K562 (cell line): Measurements from ENCODE around the gene SHLD1. TPM values are rescaled to one million over a fixed set of nuclear protein-coding genes. Genes with fewer than 3 reads are reported as not detected.

ENCODE experiments used
- ATAC-seq: fragments of 200-7000 bp; cut with Tn5 transposase; 3 replicates; pipeline ENCODE4 v1.9.1; 2020; ENCODE audit warnings: moderate library complexity
- BruUV-seq: library from RNA; stranded (reverse); fragments of 400-500 nt; replicated peaks from 2 replicates; lab custom pipeline; 2021; lab: Mats Ljungman, UMichigan
- CTCF ChIA-PET: fragments of 300-600 bp; formaldehyde crosslinking; extraction: SDS; loops from one replicate; lab custom pipeline; 2021; ENCODE audit warnings: low intra/inter-chr PET ratio; lab: Yijun Ruan, JAX
- POLR2A ChIA-PET: fragments of 300-600, 350-650 bp; sonication (Branson Sonifier 250); formaldehyde crosslinking; extraction: SDS; loops from one replicate; lab custom pipeline; 2021; ENCODE audit warnings: antibody characterized with exemption, inconsistent platforms; lab: Yijun Ruan, JAX
- DNase-seq, 4 experiments: peaks; one replicate each; pipeline versions ENCODE4 v3.0.0 to v3.0.0-alpha.2; 2011 to 2018; ENCODE audit warnings: low spot score in 3 of 4, mixed read lengths in 3 of 4; ENCODE audit errors: extremely low read depth in 1 of 4
- FAIRE-seq: peaks from 2 replicates; lab custom pipeline; 2011; peaks lifted over from hg19 to GRCh38; lab: Jason Lieb, UNC
- H2AFZ ChIP-seq: 2 replicates; pipeline ENCODE4 v1.6.0; 2011; ENCODE audit warnings: low read depth, low read length, control low read depth, inconsistent platforms
- H3K27ac ChIP-seq: fragments of 200-600 bp; 3 replicates; pipeline ENCODE4 v1.8.0; 2011; ENCODE audit warnings: low read depth, mild to moderate bottlenecking, control low read depth, inconsistent platforms, low read length, moderate library complexity, mixed read lengths; ENCODE audit errors: extremely low read depth
- H3K27me3 ChIP-seq, 2 experiments: fragments of 300-600 bp in 1 of 2; 2 replicates in 1 of 2; 3 replicates in 1 of 2; pipeline versions ENCODE4 v1.6.0 to v1.8.0; 2011; ENCODE audit warnings: inconsistent platforms in 2 of 2, low read length in 2 of 2, mild to moderate bottlenecking in 1 of 2, mixed read lengths in 1 of 2, moderate library complexity in 1 of 2; ENCODE audit not compliant: control insufficient read depth in 2 of 2, insufficient read depth in 2 of 2
- H3K36me3 ChIP-seq: fragments of 300-600 bp; 3 replicates; pipeline ENCODE4 v1.8.0; 2011; ENCODE audit warnings: mild to moderate bottlenecking, low read length, inconsistent platforms; ENCODE audit not compliant: control insufficient read depth, insufficient read depth
- H3K4me1 ChIP-seq, 2 experiments: fragments of 200-600 bp in 1 of 2; replicated peaks in 1 of 2; 2 replicates in 1 of 2; 3 replicates in 1 of 2; pipeline versions ENCODE4 v1.5.1 to v1.8.0; 2011; ENCODE audit warnings: inconsistent platforms in 2 of 2, low read length in 2 of 2, mild to moderate bottlenecking in 1 of 2, mixed read lengths in 1 of 2, moderate library complexity in 1 of 2; ENCODE audit not compliant: control insufficient read depth in 2 of 2, insufficient read depth in 2 of 2
- H3K4me2 ChIP-seq: 2 replicates; pipeline ENCODE4 v1.6.1; 2011; ENCODE audit warnings: low read length, control low read depth, inconsistent platforms, mixed read lengths; ENCODE audit not compliant: insufficient read depth
- H3K4me3 ChIP-seq: fragments of 200-600 bp; sonication (generic), shearing (Covaris generic); 2 replicates; pipeline ENCODE4 v1.5.1; 2016; ENCODE audit warnings: control low read depth, inconsistent platforms
- H3K79me2 ChIP-seq: fragments of 200-600 bp; 3 replicates; pipeline ENCODE4 v1.8.0; 2011; ENCODE audit warnings: low read length, inconsistent platforms; ENCODE audit not compliant: control insufficient read depth, insufficient read depth
- H3K9ac ChIP-seq, 2 experiments: 2 replicates each; pipeline versions ENCODE4 v1.6.0 to v1.6.1; 2011; ENCODE audit warnings: low read depth in 2 of 2, low read length in 2 of 2, control low read depth in 1 of 2, inconsistent platforms in 1 of 2, mild to moderate bottlenecking in 1 of 2, mixed read lengths in 1 of 2; ENCODE audit not compliant: insufficient read depth in 1 of 2
- H3K9me1 ChIP-seq: one replicate; pipeline ENCODE4 v1.6.0; 2011; ENCODE audit warnings: inconsistent platforms, mild to moderate bottlenecking, low read length, moderate library complexity; ENCODE audit not compliant: control insufficient read depth, insufficient read depth
- H3K9me3 ChIP-seq: replicated peaks from 2 replicates; pipeline ENCODE4 v1.5.1; 2011; ENCODE audit warnings: low read depth, low read length, inconsistent platforms; ENCODE audit not compliant: control insufficient read depth, insufficient read depth
- H4K20me1 ChIP-seq: replicated peaks from 2 replicates; pipeline ENCODE4 v1.6.1; 2011; ENCODE audit warnings: low read length, inconsistent platforms, mixed read lengths; ENCODE audit not compliant: control insufficient read depth, insufficient read depth
- EZH2 ChIP-seq: IDR thresholded peaks from 2 replicates; pipeline ENCODE4 v1.6.1; 2012; ENCODE audit warnings: low read depth, mild to moderate bottlenecking, inconsistent platforms, low read length, borderline replicate concordance
- HOMEZ ChIP-seq: fragments of 250-450 bp; sonication (Bioruptor Pico); IDR thresholded peaks from 2 replicates; pipeline ENCODE4 v1.4.0; 2020; ENCODE audit warnings: mild to moderate bottlenecking, moderate library complexity
- NFXL1 ChIP-seq: fragments of 450-650 bp; formaldehyde crosslinking; IDR thresholded peaks from 2 replicates; pipeline ENCODE4 v1.4.0; 2021; ENCODE audit warnings: mild to moderate bottlenecking
- PHTF2 ChIP-seq: fragments of 250-450 bp; sonication (Bioruptor Pico); IDR thresholded peaks from 2 replicates; pipeline ENCODE4 v1.5.0; 2021; ENCODE audit warnings: mild to moderate bottlenecking
- SRSF1 ChIP-seq: fragments of 200-400 bp; formaldehyde crosslinking; IDR thresholded peaks from 2 replicates; pipeline ENCODE4 v1.6.1; 2017; ENCODE audit warnings: mild to moderate bottlenecking, low read depth, low read length, moderate library complexity
- ZNF76 ChIP-seq: fragments of 250-450 bp; sonication (Bioruptor Pico); IDR thresholded peaks from 2 replicates; pipeline ENCODE4 v1.4.0; 2020; ENCODE audit warnings: mild to moderate bottlenecking, moderate library complexity, borderline replicate concordance
- WGBS: fragments of 100-300 bp; shearing (Covaris generic); methylation state at CpG from one replicate; pipeline ENCODE4 v1.1.6; 2016; ENCODE audit warnings: low coverage, mixed read lengths; ENCODE audit not compliant: insufficient coverage; ENCODE audit errors: missing lambda C conversion rate; 5-methylcytosine and 5-hydroxymethylcytosine counted together
- in situ Hi-C: fragments of 300-500 bp; cut with MboI; formaldehyde crosslinking; loops from 4 replicates; pipeline ENCODE4 v1.15.0; 2018; ENCODE audit warnings: inconsistent platforms, mixed read lengths
- intact Hi-C: fragments of 100-400 bp; cut with micrococcal nuclease; formaldehyde crosslinking; loops from 2 replicates; pipeline ENCODE4 v1.14.2; 2022
- polyA plus RNA-seq, 8 experiments: library from polyadenylated mRNA; depleted of rRNA in 4 of 8; stranded (reverse) in 5 of 8; unstranded in 3 of 8; fragments of >200 nt; fragmentation: Nextera tagmentation in 2 of 8; fragmentation: Illumina TruSeq in 1 of 8; extraction: Ambion mirVana in 2 of 8; extraction: Trizol in 1 of 8; gene quantifications; 2 replicates each; pipeline versions ENCODE4 v1.2.1 to v1.2.3, GENCODE V29; 2011 to 2014; ENCODE audit warnings: inconsistent platforms in 1 of 8, missing spikeins in 1 of 8
- total RNA-seq, 7 experiments: library from RNA; depleted of rRNA in 6 of 7; stranded (reverse); fragments of >200 nt in 6 of 7; fragmentation: Illumina TruSeq in 2 of 7; extraction: Trizol in 2 of 7; gene quantifications; 2 replicates each; pipeline versions ENCODE4 v1.2.1 to v1.2.3, GENCODE V29; 2011 to 2021; ENCODE audit warnings: low replicate concordance in 1 of 7

The SHLD1 gene
- total and polyA plus RNA-seq, 9 of the 15 experiments (the other 6 are each of a cell fraction or from before 2014, with no cell fraction given): 3.7 to 21.6 (median 8.2) TPM

GRCh38 chr20:5742041-5742440 is 8.2 kb upstream of the SHLD1 start:
- CTCF ChIA-PET: no interaction called here
- H3K36me3 ChIP-seq: no peaks in the 10 kb centered on the region
- no peak overlapping the region for H3K4me2 ChIP-seq
- H2AFZ ChIP-seq: no peak overlapping the region
- no peak overlapping the region for H3K9ac ChIP-seq
- no peak overlapping the region for H3K27ac ChIP-seq
- no peak for ATAC-seq
- intact Hi-C loops: loop anchor here (5.0 kb wide), 1 partner anchor 40 kb away; no protein-coding TSS in a partner anchor
- H4K20me1 ChIP-seq: no peaks in the 10 kb centered on the region
- WGBS: 51% methylated on average over 2 of the region's 2 CpGs
- TF ChIP-seq SRSF1 (no peak), HOMEZ (CRISPR knock-in tag) (no peak), ZNF76 (CRISPR knock-in tag) (no peak), EZH2 (no peak), NFXL1 (CRISPR knock-in tag) (no peak), PHTF2 (no peak)
- peaks cover 9 to 17% of the 10 kb centered on the region in 2 experiments; a peak in 3 of 5 replicates for H3K4me1 ChIP-seq
- POLR2A ChIA-PET: interaction anchor here (3.2 kb wide), 1 partner anchor 9 kb away, joined by 16 read pairs; the partner anchor contains the start of gene SHLD1
- no peaks in the 10 kb centered on the region for H3K9me1 ChIP-seq
- no peaks in the 10 kb centered on the region for H3K79me2 ChIP-seq
- H3K27me3 ChIP-seq: no peaks in the 10 kb centered on the region
- no peak for DNase-seq
- in situ Hi-C loops: no loop called here
- BruUV-seq: no TSS peak
- no peaks in the 10 kb centered on the region for H3K9me3 ChIP-seq
- H3K4me3 ChIP-seq: no peak overlapping the region
- FAIRE-seq: no peak
